GM23248 (cell line): ENCODE results near the gene TNFAIP3. TPM values are rescaled to one million over a fixed set of nuclear protein-coding genes. Genes with fewer than 3 reads are reported as not detected.

ENCODE experiments used
- DNase-seq: peaks from one replicate; pipeline ENCODE4 v3.0.0-alpha.2; 2015
- H2AFZ ChIP-seq: fragments of 200-600 bp; sonication (generic); 2 replicates; pipeline ENCODE4 v1.6.1; 2016; ENCODE audit warnings: antibody characterized with exemption
- H3F3A ChIP-seq: fragments of 200-600 bp; sonication (generic); 2 replicates; pipeline ENCODE4 v1.6.1; 2016; ENCODE audit warnings: mild to moderate bottlenecking, antibody characterized with exemption, mixed run types; ENCODE audit not compliant: insufficient read depth
- H3K27ac ChIP-seq: fragments of 200-600 bp; sonication (generic); 2 replicates; pipeline ENCODE4 v1.5.1; 2016; ENCODE audit warnings: mild to moderate bottlenecking
- H3K27me3 ChIP-seq: fragments of 200-600 bp; sonication (generic); replicated peaks from 2 replicates; pipeline ENCODE4 v1.6.1; 2016; ENCODE audit warnings: mild to moderate bottlenecking; ENCODE audit not compliant: insufficient read depth
- H3K36me3 ChIP-seq: fragments of 200-600 bp; sonication (generic); 2 replicates; pipeline ENCODE4 v1.6.1; 2016; ENCODE audit warnings: low read depth, mild to moderate bottlenecking
- H3K4me1 ChIP-seq: fragments of 200-600 bp; sonication (generic); 2 replicates; pipeline ENCODE4 v1.6.1; 2016; ENCODE audit warnings: mild to moderate bottlenecking; ENCODE audit not compliant: insufficient read depth
- H3K4me2 ChIP-seq: fragments of 200-600 bp; sonication (generic); one replicate; pipeline ENCODE4 v1.6.1; 2016; ENCODE audit warnings: mild to moderate bottlenecking; ENCODE audit not compliant: unreplicated experiment
- H3K4me3 ChIP-seq: fragments of 200-600 bp; sonication (generic); 2 replicates; pipeline ENCODE4 v1.5.1; 2016; ENCODE audit warnings: mild to moderate bottlenecking
- H3K79me2 ChIP-seq: fragments of 200-600 bp; sonication (generic); 2 replicates; pipeline ENCODE4 v1.6.1; 2016; ENCODE audit warnings: mild to moderate bottlenecking; ENCODE audit not compliant: insufficient read depth
- H3K9ac ChIP-seq: fragments of 200-600 bp; sonication (generic); 2 replicates; pipeline ENCODE4 v1.6.1; 2016; ENCODE audit warnings: mild to moderate bottlenecking
- H3K9me2 ChIP-seq: fragments of 200-600 bp; sonication (generic); 2 replicates; pipeline ENCODE4 v1.6.1; 2016; ENCODE audit warnings: mixed run types, mild to moderate bottlenecking, moderate library complexity; ENCODE audit not compliant: insufficient read depth
- H3K9me3 ChIP-seq: fragments of 200-600 bp; sonication (generic); one replicate; pipeline ENCODE4 v1.6.1; 2017; ENCODE audit warnings: low read depth
- H4K20me1 ChIP-seq: fragments of 200-600 bp; sonication (generic); 2 replicates; pipeline ENCODE4 v1.6.0; 2016; ENCODE audit not compliant: insufficient read depth
- EZH2 ChIP-seq: fragments of 200-600 bp; sonication (generic); IDR thresholded peaks from 2 replicates; pipeline ENCODE4 v1.6.1; 2018; ENCODE audit warnings: antibody characterized with exemption, mild to moderate bottlenecking; ENCODE audit not compliant: insufficient read depth, poor library complexity, severe bottlenecking
- EZH2phosphoT487 ChIP-seq: fragments of 200-600 bp; sonication (generic); IDR thresholded peaks from 2 replicates; pipeline ENCODE4 v1.6.1; 2018; ENCODE audit warnings: antibody characterized with exemption, moderate library complexity, mild to moderate bottlenecking, low read depth; ENCODE audit not compliant: insufficient read depth
- WGBS, 2 experiments: methylation state at CpG; one replicate each; pipeline ENCODE4 v1.1.6; 2015 to 2017; ENCODE audit warnings: low lambda C conversion rate in 2 of 2, low coverage in 1 of 2; ENCODE audit errors: missing lambda C conversion rate in 2 of 2; 5-methylcytosine and 5-hydroxymethylcytosine counted together
- in situ Hi-C: fragments of 300-500 bp; cut with MboI; formaldehyde crosslinking; loops from 2 replicates; pipeline ENCODE4 v1.15.0; 2020
- polyA plus RNA-seq: library from polyadenylated mRNA; unstranded; fragments of >200 nt; fragmentation: Nextera tagmentation; extraction: Ambion mirVana; gene quantifications from 2 replicates; pipeline ENCODE4 v1.2.1, GENCODE V29; 2016
- total RNA-seq: library from RNA; depleted of rRNA; stranded (reverse); fragments of >200 nt; shearing (Covaris generic); gene quantifications from 2 replicates; pipeline ENCODE4 v1.2.3, GENCODE V29; 2014

Gene TNFAIP3
- total and polyA plus RNA-seq, 2 experiments from 2014 or later: 2.7 to 6.3 TPM

DNA sequence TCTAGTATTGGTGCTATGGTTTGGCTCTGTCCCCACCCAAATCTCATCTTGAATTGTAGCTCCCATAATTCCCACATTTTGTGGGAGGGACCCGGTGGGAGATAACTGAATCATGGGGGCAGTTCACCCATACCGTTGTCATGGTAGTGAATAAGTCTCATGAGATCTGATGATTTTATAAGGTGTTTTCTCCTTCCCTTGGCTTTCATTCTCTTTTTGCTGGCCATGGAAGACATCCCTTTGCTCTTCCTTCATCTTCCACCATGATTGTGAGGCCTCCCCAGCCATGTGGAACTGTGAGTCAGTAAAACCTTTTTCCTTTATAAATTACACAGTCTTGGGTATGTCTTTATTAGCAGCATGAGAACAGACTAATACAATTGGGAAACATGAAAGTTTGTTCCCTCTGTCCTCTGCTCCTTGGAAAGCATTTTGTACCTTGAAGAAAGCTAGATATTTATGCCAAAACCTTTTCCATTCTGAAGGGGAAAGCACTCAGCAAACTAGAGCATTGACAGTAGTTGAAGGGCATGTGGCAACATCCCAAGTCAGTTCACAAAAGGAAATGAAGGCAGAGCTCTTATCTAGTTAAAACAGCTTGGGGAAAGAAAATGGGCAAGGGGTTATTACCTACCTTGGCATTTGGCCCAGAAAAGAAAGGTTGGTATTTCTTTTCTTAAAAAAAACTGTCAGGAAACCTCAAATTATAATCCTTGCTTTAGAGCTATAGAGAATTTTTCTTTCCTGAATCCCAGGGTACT, 10.7 kb upstream of the TNFAIP3 start:
- Histone ChIP-seq H2AFZ (no peak overlapping the region), H3K9me2 (no peaks in the 10 kb centered on the region), H3K4me3 (no peak overlapping the region), H3K27ac (no peak overlapping the region), H3K27me3 (no peaks in the 10 kb centered on the region), H3K4me2 (no peak overlapping the region), H3K79me2 (no peaks in the 10 kb centered on the region), H3F3A (peaks cover 15% of the 10 kb centered on the region; the same call in 1 of the 2 replicates), H3K9me3 (no peaks in the 10 kb centered on the region), H3K4me1 (peaks cover 22% of the 10 kb centered on the region), H3K9ac (no peak overlapping the region), H3K36me3 (no peaks in the 10 kb centered on the region), H4K20me1 (no peaks in the 10 kb centered on the region)
- no peak for DNase-seq
- in situ Hi-C loops: no loop called here
- 97% methylated on average over 2 of the region's 2 CpGs for WGBS, 2 experiments
- TF ChIP-seq EZH2phosphoT487 (no peak), EZH2 (no peak)

DNA sequence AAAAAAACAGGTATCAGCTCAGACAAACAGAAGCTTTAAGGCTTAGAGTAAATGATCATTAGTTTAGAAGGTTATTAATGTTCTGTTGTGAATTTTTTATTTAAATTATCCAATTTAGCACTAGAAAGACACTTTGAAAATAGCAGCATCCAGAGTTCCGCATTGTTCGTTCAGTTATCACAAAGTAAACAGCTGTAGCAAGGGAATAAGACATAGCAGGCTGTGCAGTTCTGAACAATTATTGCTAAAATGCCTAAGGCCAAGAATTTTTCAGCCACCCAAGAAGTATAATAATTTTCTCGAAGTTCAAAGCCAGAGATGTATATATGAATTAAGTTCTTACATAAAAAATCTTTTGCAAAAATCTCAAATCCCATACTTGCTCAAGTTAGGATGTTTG, 8.0 kb upstream of the TNFAIP3 start:
- no peak overlapping the region for H3K4me3 ChIP-seq
- no peaks in the 10 kb centered on the region for H3K36me3 ChIP-seq
- no peak overlapping the region for H3K4me2 ChIP-seq
- H3K4me1 ChIP-seq: peaks cover 1% of the 10 kb centered on the region; the same call in 1 of the 2 replicates
- no peaks in the 10 kb centered on the region for H3K79me2 ChIP-seq
- no peaks in the 10 kb centered on the region for H3F3A ChIP-seq
- WGBS, 2 experiments: 72 to 77% methylated on average over 3 of the region's 3 CpGs
- DNase-seq: no peak
- H3K9ac ChIP-seq: no peak overlapping the region
- no peak overlapping the region for H2AFZ ChIP-seq
- no peaks in the 10 kb centered on the region for H4K20me1 ChIP-seq
- no peaks in the 10 kb centered on the region for H3K9me3 ChIP-seq
- no peaks in the 10 kb centered on the region for H3K9me2 ChIP-seq
- H3K27ac ChIP-seq: no peak overlapping the region
- in situ Hi-C loops: no loop called here
- no peaks in the 10 kb centered on the region for H3K27me3 ChIP-seq
- TF ChIP-seq EZH2phosphoT487 (no peak), EZH2 (no peak)

DNA sequence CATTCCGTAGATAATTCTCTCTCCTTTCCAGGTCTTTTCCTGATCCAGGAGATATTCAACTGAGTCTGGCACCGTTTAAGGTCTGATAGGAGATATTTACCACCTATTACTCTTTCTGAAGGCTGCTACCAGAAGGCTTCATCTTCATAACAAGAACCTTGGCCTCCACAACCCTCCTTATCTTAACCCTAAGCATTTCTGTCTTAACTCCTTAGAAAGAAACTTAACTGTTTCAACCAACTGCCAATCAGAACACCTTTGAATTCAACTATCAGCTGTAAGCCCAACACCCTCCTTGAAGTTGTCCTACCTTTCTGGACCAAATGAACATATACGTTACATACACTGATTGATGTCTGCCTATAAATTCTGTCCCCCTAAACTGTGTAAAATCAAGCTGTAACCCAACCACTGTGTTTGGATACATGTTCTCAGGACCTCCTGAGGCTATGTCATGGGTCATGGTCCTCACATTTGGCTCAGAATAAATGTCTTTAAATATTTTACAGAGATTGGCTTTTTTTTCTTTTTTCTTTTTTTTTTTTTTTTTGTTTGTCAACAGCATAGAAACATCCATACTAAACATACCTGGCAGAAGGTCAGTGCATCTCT, 6.6 kb upstream of the TNFAIP3 start:
- H3K4me1 ChIP-seq: no peaks in the 10 kb centered on the region
- DNase-seq: no peak
- 82 to 85% methylated on average over 3 of the region's 3 CpGs for WGBS, 2 experiments
- H3K9ac ChIP-seq: no peak overlapping the region
- H3K27ac ChIP-seq: no peak overlapping the region
- no peaks in the 10 kb centered on the region for H3F3A ChIP-seq
- in situ Hi-C loops: no loop called here
- no peaks in the 10 kb centered on the region for H3K79me2 ChIP-seq
- H2AFZ ChIP-seq: no peak overlapping the region
- H3K9me2 ChIP-seq: no peaks in the 10 kb centered on the region
- H3K36me3 ChIP-seq: no peaks in the 10 kb centered on the region
- TF ChIP-seq EZH2: no peak
- TF ChIP-seq EZH2phosphoT487: no peak
- no peak overlapping the region for H3K4me3 ChIP-seq
- H3K27me3 ChIP-seq: no peaks in the 10 kb centered on the region
- no peak overlapping the region for H3K4me2 ChIP-seq
- H4K20me1 ChIP-seq: no peaks in the 10 kb centered on the region
- no peaks in the 10 kb centered on the region for H3K9me3 ChIP-seq

DNA sequence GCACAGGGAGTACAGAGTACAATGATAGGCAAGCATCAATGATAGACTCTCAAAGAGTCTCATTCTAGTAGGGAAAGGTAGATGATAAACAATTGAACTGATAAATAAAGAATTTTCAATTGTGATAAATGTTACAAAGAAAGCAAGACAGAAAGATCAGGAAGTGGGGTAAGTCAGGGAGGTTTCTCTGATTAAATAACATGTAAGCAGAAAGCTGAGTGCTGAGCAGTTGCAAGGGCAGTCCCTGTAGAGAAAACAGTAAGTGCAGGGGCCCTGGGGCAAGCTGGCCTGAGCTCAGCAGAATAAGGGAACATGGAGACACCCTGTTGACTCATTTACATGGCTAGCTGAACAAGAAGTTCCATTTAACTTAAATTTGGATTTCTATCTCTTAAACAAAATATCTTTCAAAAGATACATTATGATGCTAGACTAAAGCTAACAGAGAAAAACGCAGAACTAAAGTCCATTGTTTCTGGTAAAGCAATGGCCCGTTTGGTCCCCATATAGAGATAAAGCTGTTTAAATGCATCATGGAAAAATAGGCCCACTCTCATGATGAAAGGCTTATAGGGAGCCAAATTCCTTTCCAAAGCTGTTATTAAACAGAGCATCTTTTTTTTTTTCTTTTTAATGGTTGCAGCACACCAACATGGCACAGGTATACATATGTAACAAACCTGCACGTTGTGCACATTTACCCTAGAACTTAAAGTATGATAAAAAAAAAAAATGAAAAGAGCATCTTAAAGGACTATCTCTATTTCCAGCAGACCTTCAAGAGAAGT, 5.3 kb upstream of the TNFAIP3 start:
- Histone ChIP-seq H3K27me3 (no peaks in the 10 kb centered on the region), H3K9me2 (no peaks in the 10 kb centered on the region), H3K4me1 (no peaks in the 10 kb centered on the region), H4K20me1 (no peaks in the 10 kb centered on the region), H3K4me3 (no peak overlapping the region), H2AFZ (peak overlapping the region; percentile 33), H3K9ac (no peak overlapping the region), H3K9me3 (no peaks in the 10 kb centered on the region), H3K36me3 (no peaks in the 10 kb centered on the region), H3K4me2 (no peak overlapping the region), H3K79me2 (no peaks in the 10 kb centered on the region), H3K27ac (no peak overlapping the region), H3F3A (no peaks in the 10 kb centered on the region)
- WGBS, 2 experiments: 94 to 95% methylated on average over 3 of the region's 3 CpGs
- DNase-seq: peak; percentile 35
- no peak for TF ChIP-seq EZH2phosphoT487
- no peak for TF ChIP-seq EZH2
- in situ Hi-C loops: no loop called here
